ENCODE results near the gene MITF. TPM values are rescaled to one million over a fixed set of nuclear protein-coding genes. Genes with fewer than 3 reads are reported as not detected.

MITF gene
- polyA plus RNA-seq, 1 donor (not counting 4 experiments of a cell fraction or from before 2014, with no cell fraction given), result 2.7 TPM

DNA sequence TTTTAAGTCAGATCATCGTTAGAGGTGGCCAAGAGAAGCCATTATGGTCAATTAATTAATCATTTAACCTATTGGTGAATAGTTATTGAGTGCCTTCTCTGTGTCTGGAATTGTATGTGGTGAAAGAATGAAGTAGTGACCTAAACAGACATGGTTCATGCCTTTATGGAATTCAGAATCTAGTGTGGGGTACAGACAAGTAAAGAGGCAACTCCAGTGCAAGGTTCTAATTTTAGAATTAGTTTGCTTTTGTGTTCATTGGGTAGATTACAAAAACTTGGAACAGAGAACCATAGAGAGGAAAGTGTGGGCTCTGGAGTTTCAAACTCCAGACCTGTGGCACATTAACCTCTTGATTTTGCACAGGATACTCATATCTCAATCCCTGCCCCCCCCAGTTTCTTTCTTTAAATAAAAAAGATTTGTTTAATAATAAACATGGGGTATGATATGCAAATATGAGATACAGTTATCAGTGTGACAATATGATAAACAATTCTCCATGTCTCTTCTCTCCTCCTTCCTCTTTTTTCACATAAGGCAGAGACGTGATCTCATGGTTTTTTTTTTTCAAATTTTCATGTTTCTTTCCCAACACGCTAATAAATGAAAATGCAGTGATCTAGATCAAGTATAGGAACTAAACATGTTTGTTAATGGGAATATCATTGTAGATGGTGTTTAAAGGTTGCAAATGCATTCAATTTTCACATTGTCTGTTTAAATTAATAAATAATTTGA is 117.9 kb downstream of the MITF start:
- no peak for DNase-seq (ENCODE audit: low read depth, low spot score)
- H3K9ac ChIP-seq (ENCODE audit: control insufficient read depth, extremely low read depth, insufficient read depth, low read length), result no peak overlapping the region
- no peaks in the 10 kb centered on the region for H3K79me2 ChIP-seq (ENCODE audit: control insufficient read depth, insufficient read depth, low read length)
- H3K9me3 ChIP-seq (ENCODE audit: control insufficient read depth, low read depth, low read length), result no peaks in the 10 kb centered on the region
- dilution Hi-C loops (cut with MboI; ENCODE audit: extremely low pct_ligation_motif_present, low sequenced_read_pairs), result no loop called here
- H4K20me1 ChIP-seq (ENCODE audit: control insufficient read depth, extremely low read depth, insufficient read depth, low read length), result no peaks in the 10 kb centered on the region
- H3K4me1 ChIP-seq (ENCODE audit: control insufficient read depth, extremely low read depth, insufficient read depth, low read length), result no peaks in the 10 kb centered on the region
- TF ChIP-seq EZH2 (IDR thresholded peaks at IDR 0.05; ENCODE audit: low read length), result no peak
- TF ChIP-seq, protein P1, sequence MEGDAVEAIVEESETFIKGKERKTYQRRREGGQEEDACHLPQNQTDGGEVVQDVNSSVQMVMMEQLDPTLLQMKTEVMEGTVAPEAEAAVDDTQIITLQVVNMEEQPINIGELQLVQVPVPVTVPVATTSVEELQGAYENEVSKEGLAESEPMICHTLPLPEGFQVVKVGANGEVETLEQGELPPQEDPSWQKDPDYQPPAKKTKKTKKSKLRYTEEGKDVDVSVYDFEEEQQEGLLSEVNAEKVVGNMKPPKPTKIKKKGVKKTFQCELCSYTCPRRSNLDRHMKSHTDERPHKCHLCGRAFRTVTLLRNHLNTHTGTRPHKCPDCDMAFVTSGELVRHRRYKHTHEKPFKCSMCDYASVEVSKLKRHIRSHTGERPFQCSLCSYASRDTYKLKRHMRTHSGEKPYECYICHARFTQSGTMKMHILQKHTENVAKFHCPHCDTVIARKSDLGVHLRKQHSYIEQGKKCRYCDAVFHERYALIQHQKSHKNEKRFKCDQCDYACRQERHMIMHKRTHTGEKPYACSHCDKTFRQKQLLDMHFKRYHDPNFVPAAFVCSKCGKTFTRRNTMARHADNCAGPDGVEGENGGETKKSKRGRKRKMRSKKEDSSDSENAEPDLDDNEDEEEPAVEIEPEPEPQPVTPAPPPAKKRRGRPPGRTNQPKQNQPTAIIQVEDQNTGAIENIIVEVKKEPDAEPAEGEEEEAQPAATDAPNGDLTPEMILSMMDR (optimal IDR thresholded peaks at IDR 0.05 in 1 of 3, IDR thresholded peaks at IDR 0.05 in 1 of 3, conservative IDR thresholded peaks at IDR 0.05 in 1 of 3; ENCODE audit: extremely low read depth in 1 of 3, insufficient read depth in 2 of 3, low read length in 3 of 3), result no peak
- no peak overlapping the region for H3K4me3 ChIP-seq (ENCODE audit: control insufficient read depth in 2 of 3, extremely low read depth in 1 of 3, insufficient read depth in 2 of 3, low read depth in 1 of 3, low read length in 3 of 3)
- no peak overlapping the region for H3K27ac ChIP-seq (ENCODE audit: control insufficient read depth, insufficient read depth, low read length)
- no peak overlapping the region for H2AFZ ChIP-seq (ENCODE audit: control insufficient read depth, low read length)
- no peaks in the 10 kb centered on the region for H3K9me1 ChIP-seq (ENCODE audit: control insufficient read depth, extremely low read depth, insufficient read depth, low read length)
- FAIRE-seq, result no peak
- H3K36me3 ChIP-seq (ENCODE audit: control insufficient read depth in 2 of 2, extremely low read depth in 1 of 2, insufficient read depth in 2 of 2, low read length in 2 of 2), result no peaks in the 10 kb centered on the region
- H3K4me2 ChIP-seq (ENCODE audit: control insufficient read depth, extremely low read depth, insufficient read depth, low read depth, low read length), result no peak overlapping the region
- no peaks in the 10 kb centered on the region for H3K27me3 ChIP-seq (ENCODE audit: control insufficient read depth, extremely low read depth, insufficient read depth, low read length)

DNA sequence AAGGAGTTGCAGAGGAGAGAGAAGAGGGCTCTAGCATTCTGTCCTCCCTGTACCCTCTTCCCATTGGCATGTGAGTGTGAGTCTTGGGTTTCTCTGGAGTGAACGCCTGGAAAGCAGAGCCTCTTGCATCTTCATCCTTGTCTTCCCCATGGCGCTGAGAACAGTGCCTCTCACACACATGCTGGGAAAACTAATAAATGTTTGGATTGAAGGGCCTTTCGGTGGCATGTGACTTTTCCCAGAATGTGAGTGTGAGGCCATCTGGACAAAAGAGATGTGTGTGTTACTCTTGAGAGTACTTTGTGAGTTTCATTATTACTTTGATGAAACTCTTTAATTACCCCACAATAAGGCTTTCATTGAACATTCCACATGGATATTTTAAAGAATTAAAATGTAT is 122.3 kb downstream of the MITF start:
- dilution Hi-C loops (cut with MboI; ENCODE audit: extremely low pct_ligation_motif_present, low sequenced_read_pairs), result no loop called here
- no peak for FAIRE-seq
- H3K27ac ChIP-seq (ENCODE audit: control insufficient read depth, insufficient read depth, low read length), result no peak overlapping the region

More for the DNA sequence above, 122.3 kb downstream of the MITF start:
- no peak overlapping the region for H2AFZ ChIP-seq (ENCODE audit: control insufficient read depth, low read length)
- H3K4me1 ChIP-seq (ENCODE audit: control insufficient read depth, extremely low read depth, insufficient read depth, low read length), result peaks cover 7% of the 10 kb centered on the region
- no peak for DNase-seq (ENCODE audit: low read depth, low spot score)
- no peaks in the 10 kb centered on the region for H3K9me1 ChIP-seq (ENCODE audit: control insufficient read depth, extremely low read depth, insufficient read depth, low read length)
- no peaks in the 10 kb centered on the region for H3K9me3 ChIP-seq (ENCODE audit: control insufficient read depth, low read depth, low read length)
- no peak overlapping the region for H3K4me2 ChIP-seq (ENCODE audit: control insufficient read depth, extremely low read depth, insufficient read depth, low read depth, low read length)
- H3K4me3 ChIP-seq (ENCODE audit: control insufficient read depth in 2 of 3, extremely low read depth in 1 of 3, insufficient read depth in 2 of 3, low read depth in 1 of 3, low read length in 3 of 3), result no peak overlapping the region
- H3K9ac ChIP-seq (ENCODE audit: control insufficient read depth, extremely low read depth, insufficient read depth, low read length), result no peak overlapping the region
- TF ChIP-seq EZH2 (IDR thresholded peaks at IDR 0.05; ENCODE audit: low read length), result no peak
- TF ChIP-seq, protein P1 (optimal IDR thresholded peaks at IDR 0.05 in 1 of 3, IDR thresholded peaks at IDR 0.05 in 1 of 3, conservative IDR thresholded peaks at IDR 0.05 in 1 of 3; ENCODE audit: extremely low read depth in 1 of 3, insufficient read depth in 2 of 3, low read length in 3 of 3), result no peak
- H3K79me2 ChIP-seq (ENCODE audit: control insufficient read depth, insufficient read depth, low read length), result no peaks in the 10 kb centered on the region
- H4K20me1 ChIP-seq (ENCODE audit: control insufficient read depth, extremely low read depth, insufficient read depth, low read length), result no peaks in the 10 kb centered on the region
- no peaks in the 10 kb centered on the region for H3K27me3 ChIP-seq (ENCODE audit: control insufficient read depth, extremely low read depth, insufficient read depth, low read length)
- H3K36me3 ChIP-seq (ENCODE audit: control insufficient read depth in 2 of 2, extremely low read depth in 1 of 2, insufficient read depth in 2 of 2, low read length in 2 of 2), result no peaks in the 10 kb centered on the region

All from keratinocyte (primary cell).